Loucy (cell line): ENCODE measurements around the gene IL16.

Experiments
- EZH2phosphoT487 ChIP-seq: fragments of 200-600 bp; IDR thresholded peaks from 2 replicates; pipeline ENCODE4 v1.6.1; 2018; ENCODE audit warnings: antibody characterized with exemption, mild to moderate bottlenecking, moderate library complexity, borderline replicate concordance
- TF ChIP-seq, protein P1 (sequence below): fragments of 200-600 bp; sonication (generic); conservative IDR thresholded peaks from 2 replicates; pipeline ENCODE4 v1.5.1; 2014; ENCODE audit warnings: mild to moderate bottlenecking, antibody characterized with exemption, low read length

DNA sequence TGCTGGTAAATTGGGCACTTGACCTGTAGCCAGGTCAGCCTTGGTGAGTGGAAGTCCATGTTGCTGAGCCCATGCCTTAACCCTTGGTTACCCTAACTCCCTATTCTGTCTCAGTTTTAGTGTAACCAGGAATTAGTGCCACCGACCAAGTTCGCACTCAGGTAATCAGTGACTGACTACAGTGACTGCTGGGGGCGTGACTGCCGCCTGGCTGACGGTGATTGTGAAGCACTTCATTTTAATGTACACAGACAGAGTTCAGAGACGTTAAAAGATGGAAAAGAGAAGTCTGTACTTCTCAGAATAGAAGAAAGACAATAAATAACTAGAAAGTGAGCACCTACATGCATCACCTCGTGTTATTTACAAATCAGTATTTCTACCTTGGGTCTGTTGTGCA lies 45.3 kb upstream of the IL16 start:
- TF ChIP-seq, protein P1, sequence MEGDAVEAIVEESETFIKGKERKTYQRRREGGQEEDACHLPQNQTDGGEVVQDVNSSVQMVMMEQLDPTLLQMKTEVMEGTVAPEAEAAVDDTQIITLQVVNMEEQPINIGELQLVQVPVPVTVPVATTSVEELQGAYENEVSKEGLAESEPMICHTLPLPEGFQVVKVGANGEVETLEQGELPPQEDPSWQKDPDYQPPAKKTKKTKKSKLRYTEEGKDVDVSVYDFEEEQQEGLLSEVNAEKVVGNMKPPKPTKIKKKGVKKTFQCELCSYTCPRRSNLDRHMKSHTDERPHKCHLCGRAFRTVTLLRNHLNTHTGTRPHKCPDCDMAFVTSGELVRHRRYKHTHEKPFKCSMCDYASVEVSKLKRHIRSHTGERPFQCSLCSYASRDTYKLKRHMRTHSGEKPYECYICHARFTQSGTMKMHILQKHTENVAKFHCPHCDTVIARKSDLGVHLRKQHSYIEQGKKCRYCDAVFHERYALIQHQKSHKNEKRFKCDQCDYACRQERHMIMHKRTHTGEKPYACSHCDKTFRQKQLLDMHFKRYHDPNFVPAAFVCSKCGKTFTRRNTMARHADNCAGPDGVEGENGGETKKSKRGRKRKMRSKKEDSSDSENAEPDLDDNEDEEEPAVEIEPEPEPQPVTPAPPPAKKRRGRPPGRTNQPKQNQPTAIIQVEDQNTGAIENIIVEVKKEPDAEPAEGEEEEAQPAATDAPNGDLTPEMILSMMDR, result no peak
- TF ChIP-seq EZH2phosphoT487, result no peak
